Anterior cingulate cortex (tissue), 58 donors: ENCODE measurements around the gene STIMATE.

ENCODE experiments used
- DNase-seq, 58 donors: peaks; one replicate each; lab custom pipeline; 2025; lab: John Stamatoyannopoulos, UW

Gene STIMATE

GRCh38 chr3:52897130-52898122 is at the start of gene STIMATE:
Gene STIMATE (minus strand): TSS chr3:52897548. CDS start chr3:52897450, 98 bp downstream.
- peak in 57 of 58 donors; percentile 16 to 91 (median 80) for DNase-seq

GRCh38 chr3:52939600-52939999 is 42.3 kb upstream of the STIMATE start:
- DNase-seq, result no peak

DNA sequence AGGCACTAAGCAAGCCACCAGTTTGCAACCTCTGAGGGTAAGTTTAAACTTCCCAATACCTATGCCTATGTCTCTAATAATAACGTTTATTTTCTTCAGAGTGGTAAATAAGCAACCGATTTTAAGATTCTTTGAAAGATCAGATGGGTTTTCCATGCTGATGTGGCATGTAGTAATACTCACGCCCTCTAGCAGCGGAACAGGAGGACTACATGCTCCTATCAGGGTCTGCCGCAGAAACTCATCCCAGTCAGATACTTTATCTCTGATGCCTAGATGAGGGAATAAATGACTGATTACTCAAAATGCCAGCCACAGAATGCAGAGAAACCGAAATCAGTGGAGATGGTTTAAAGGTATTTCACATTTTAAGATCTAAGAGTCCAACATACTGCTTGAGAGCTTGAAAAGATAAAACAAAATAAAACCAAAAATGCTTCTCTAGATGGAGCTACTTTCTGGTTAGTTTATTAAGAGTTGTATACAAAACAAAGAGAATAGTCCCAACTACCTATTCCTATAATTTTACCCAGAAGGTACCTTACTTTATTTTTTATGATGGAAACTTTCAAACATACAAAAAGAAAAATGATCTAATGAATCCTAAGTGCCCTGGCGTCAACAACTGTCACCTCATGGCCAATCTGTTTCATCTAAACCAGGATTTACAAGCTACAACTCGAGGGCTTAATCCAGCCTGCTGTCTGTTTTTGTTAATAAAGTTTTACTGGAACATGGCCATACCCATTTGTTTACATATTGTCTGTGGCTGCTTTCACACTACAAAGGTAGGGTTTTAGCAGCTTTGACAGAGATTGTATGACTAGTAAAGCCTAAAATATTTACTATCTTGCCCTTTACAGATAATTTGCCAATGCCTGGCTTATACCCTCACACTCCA is 37.5 kb upstream of the STIMATE start:
- peak in 33 of 58 donors; percentile 1 to 62 (median 15) for DNase-seq

GRCh38 chr3:52931889-52932288 is 34.5 kb upstream of the STIMATE start:
- no peak for DNase-seq

DNA sequence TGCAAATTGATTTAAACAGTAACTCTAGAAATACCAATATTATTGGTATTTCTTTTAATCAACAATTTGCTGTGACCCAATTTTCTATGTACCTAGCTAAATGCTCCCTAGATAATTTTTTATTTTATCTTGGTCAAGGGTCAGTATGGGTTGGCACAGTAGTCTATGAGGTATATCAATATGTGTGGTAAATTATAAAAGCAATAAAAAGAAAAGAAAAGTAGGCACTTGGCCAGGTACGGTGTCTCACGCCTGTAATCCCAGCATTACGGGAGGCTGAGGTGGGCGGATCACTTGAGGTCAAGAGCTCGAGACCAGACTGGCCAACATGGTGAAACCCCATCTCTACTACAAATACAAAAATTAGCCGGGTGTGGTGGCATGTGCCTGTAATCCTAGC is 34.0 kb upstream of the STIMATE start:
- no peak for DNase-seq

- no peak for DNase-seq
These were observed 33.4 kb upstream of the STIMATE start for GRCh38 chr3:52930748-52931147.

GRCh38 chr3:52926554-52926953 is 29.2 kb upstream of the STIMATE start:
- DNase-seq, result no peak

DNA sequence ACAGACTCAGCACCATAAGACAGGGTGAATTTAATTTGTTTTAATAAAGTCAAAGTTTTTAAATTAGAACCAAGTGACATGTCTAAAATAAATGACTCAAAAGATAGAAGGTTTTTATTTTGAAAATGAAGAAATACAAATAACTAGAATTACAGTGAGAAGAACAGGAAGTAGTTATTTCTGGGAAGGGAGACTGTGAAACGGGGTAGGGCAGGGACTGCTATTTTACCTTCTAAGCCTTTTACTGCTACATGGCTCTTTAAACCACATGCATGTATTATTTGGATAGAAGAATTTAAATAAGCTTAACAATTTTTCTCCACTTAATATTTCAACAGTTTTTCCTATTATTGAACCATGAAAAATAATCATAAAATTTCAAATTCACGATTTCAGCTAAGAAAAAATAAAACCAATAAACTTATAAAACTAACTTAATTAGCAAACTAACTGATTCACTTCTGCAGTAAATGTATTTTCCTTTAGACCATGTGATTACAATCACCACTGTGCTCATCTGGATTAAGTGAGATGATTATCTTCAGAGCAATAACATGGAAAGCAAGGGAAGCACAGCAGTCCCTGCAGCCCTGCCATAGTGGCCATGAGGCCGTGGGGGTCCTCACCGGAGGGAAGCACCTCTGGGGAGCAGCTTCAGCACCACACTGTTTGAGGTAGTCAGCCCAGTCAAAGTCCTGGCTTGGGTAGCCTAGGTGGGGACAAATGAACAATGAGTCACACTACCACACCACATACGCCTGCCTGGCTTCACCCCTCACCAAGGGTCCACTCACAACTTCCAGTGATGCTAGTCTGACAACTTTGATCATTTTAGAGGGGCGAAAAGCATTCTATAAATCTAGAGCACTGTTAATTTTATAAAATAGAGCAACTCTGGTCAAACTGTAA is 28.3 kb upstream of the STIMATE start:
- no peak for DNase-seq

DNA sequence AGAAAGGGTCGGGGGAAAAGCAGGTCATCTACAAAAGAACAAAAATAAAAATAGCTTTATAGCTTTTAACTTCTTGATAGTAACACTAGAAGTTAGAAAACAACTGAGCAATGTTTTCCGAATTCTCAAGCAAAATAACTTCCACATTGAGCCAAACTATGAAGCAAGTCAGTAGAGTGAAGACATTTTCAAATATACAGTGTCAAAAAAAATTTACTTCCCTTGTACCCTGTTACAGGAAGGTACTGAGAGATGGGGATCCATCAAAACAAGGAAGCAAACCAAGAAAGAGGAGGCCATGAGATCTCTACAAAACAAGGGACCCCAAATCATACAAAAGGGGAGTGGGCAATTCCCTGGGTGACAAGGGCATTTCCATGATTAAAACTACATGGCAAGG is 26.6 kb upstream of the STIMATE start:
- no peak for DNase-seq

DNA sequence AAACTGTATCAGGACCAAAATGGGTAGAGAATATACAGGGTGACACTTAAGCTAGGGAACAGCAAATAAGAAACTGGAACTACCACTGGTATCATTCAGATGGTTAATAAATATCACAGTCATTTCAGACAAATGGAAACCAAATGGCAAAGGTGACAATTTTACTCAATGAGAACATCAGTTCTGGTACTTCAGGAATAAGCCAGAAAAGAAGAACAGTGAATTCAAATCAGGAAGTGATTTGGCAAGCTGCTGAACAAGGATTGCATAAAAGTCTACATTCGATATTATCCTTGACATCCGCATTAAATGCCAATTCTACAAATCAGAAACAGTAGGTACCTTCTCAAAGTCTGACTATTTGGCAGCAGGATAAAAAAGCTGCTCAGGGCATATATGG is 23.5 kb upstream of the STIMATE start:
- no peak for DNase-seq

DNA sequence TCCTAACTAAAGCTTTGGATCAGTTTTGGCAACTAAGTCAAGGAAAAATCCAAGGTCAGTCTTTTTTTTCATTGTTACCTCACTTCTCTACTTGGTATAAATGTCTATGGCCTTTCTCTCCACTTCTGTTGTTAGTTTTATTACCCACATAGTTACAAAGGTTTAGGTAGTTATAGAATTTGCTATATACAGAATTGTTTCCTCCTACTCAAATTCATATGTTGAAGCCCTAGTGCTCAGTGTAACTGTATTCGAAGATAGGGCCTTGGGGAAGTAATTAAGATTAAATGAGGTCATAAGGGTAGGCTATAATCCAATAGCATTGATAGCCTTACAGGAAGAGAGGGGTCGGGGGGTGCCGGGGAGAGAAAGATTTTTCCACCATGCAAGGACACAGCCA is 19.7 kb upstream of the STIMATE start:
- DNase-seq, result no peak

- DNase-seq, result no peak
These were observed 17.9 kb upstream of the STIMATE start for GRCh38 chr3:52915294-52915693.

DNA sequence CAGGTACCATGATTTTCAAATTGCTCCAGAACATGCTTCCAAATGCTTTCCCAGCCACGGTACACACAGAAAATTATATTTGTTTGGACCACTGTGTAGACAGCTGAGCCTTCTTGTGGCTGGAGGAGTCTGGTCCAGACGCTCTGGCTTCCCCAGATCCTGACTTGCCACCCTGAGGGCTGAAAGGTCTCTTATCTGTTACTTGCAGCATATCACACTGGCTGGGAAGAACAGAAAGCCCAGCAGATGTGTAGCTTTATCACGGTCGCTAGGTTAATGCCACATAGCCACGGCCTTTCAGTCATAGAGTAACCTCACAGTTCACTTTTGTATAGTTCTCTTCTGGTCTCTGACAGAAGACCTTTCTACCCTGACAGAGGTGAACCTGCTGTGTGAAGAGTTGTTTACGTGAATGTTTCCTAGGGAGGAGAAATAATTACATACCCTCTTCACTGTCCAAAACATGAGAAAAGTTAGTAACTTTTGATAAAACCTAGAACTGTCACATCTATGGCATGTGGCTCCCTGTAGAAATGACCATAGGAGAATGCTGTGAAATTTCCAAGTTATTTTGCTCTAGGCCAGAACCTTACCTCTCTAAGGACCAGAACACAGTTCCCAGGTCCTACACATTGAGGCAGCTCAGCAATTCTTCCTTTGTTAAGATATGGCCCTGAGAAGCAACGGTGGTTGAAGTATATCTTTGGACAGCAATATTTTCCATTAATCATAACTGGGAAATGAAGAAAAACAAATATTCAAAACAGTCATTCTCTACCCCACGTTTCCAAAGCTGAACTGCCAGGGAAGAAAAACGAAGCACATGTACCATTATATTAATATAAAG is 15.8 kb upstream of the STIMATE start:
- no peak for DNase-seq

- DNase-seq, result no peak
These were observed 13.5 kb upstream of the STIMATE start for GRCh38 chr3:52910823-52911222.

DNA sequence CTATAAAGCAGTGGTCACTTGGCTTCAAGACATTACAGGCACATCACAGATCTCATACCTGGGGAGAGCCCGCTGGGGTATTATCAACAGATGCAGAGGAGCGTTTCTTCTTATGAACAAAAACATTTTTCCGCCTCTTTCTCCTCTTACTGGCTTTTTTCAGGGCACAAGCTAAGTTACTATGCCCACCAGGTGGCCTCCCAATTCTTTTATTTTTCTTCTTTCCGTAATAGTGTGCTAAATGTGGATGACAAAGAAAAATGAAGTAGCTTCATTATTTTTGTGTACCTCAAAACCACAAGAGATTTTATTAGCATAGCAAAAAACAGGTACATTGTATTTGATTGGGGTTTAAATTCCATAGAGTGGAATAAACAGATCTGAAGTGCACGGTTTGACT is 10.1 kb upstream of the STIMATE start:
- DNase-seq, result no peak

- DNase-seq, result no peak
These were observed 7.2 kb upstream of the STIMATE start for GRCh38 chr3:52904552-52904951.

- no peak for DNase-seq
These were observed 6.7 kb upstream of the STIMATE start for GRCh38 chr3:52904000-52904399.

- no peak for DNase-seq
These were observed 735 bp downstream of the STIMATE start for GRCh38 chr3:52896613-52897012.

DNA sequence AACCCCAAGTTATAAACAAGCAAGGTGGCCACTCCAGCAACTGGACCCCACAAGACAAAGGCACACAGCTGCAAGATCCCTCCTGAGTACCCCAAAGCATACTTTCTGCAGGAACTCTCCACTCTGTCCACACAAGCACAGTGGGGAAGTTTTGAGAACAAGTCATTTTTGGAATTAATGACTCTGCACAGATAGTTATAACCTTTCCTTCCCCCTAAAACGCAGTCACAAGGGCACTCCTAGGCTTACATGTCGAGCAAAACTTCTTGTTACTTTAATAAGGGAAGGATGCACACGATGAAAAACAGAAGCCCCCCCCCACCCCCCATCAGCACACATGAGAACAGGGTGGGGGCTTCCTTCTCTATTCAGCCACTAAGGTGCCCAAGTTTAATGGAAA is 1.2 kb downstream of the STIMATE start:
- no peak for DNase-seq
